CD4-positive, alpha-beta T cell (primary cell): ENCODE data around the gene RBX1. TPM values are rescaled to one million over a fixed set of nuclear protein-coding genes. Genes with fewer than 3 reads are reported as not detected.
A peak's percentile ranks its signal among the peaks of the same experiment; 100 is the strongest.

ENCODE experiments used
- ATAC-seq: fragments of 200-7000 bp; cut with Tn5 transposase; one replicate; pipeline ENCODE4 v1.10.0; 2022; ENCODE audit warnings: mild to moderate bottlenecking; ENCODE audit not compliant: poor library complexity
- CTCF ChIA-PET: fragments of 350-600 bp; sonication (Branson Sonifier 250); formaldehyde crosslinking; loops from one replicate; lab custom pipeline; 2021; ENCODE audit warnings: antibody characterized with exemption, inconsistent platforms; lab: Charles Lee
- POLR2A ChIA-PET: fragments of 350-600 bp; sonication (Branson Sonifier 250); formaldehyde crosslinking; loops from one replicate; lab custom pipeline; 2021; ENCODE audit warnings: antibody characterized with exemption, inconsistent platforms; lab: Charles Lee
- DNase-seq, 14 experiments: peaks; one replicate each; pipeline ENCODE4 v3.0.0-alpha.2; 2013 to 2020; ENCODE audit warnings: mixed read lengths in 2 of 14
- H3K27ac ChIP-seq, 2 donors: one replicate each; pipeline versions ENCODE4 v1.5.1 to v1.7.0; 2013; ENCODE audit warnings: low read length in 2 of 2, low read depth in 1 of 2, mild to moderate bottlenecking in 1 of 2
- H3K27me3 ChIP-seq, 2 experiments: 1 replicate in 1 of 2; 2 replicates in 1 of 2; pipeline versions ENCODE4 v1.6.1 to v1.7.0; 2013; ENCODE audit warnings: low read length in 2 of 2, control low read depth in 1 of 2, mild to moderate bottlenecking in 1 of 2, moderate library complexity in 1 of 2; ENCODE audit not compliant: insufficient read depth in 2 of 2, control insufficient read depth in 1 of 2
- H3K36me3 ChIP-seq: one replicate; pipeline ENCODE4 v1.6.1; 2013; ENCODE audit warnings: low read length, control low read depth; ENCODE audit not compliant: insufficient read depth
- H3K4me1 ChIP-seq: one replicate; pipeline ENCODE4 v1.6.1; 2013; ENCODE audit warnings: low read length, control low read depth; ENCODE audit not compliant: insufficient read depth
- H3K4me3 ChIP-seq: one replicate; pipeline ENCODE4 v1.5.1; 2013; ENCODE audit warnings: mild to moderate bottlenecking, low read length, moderate library complexity
- H3K9me3 ChIP-seq, 2 experiments: 1 replicate in 1 of 2; 2 replicates in 1 of 2; pipeline versions ENCODE4 v1.6.1 to v1.7.0; 2013; ENCODE audit warnings: low read length in 2 of 2, mild to moderate bottlenecking in 2 of 2, control low read depth in 1 of 2, moderate library complexity in 1 of 2; ENCODE audit not compliant: control insufficient read depth in 1 of 2, insufficient read depth in 1 of 2
- H3K27ac Mint-ChIP-seq: one replicate; pipeline ENCODE4 v1.8.0; 2020; ENCODE audit warnings: mixed read lengths
- H3K27me3 Mint-ChIP-seq: one replicate; pipeline ENCODE4 v1.8.0; 2021; ENCODE audit warnings: mixed read lengths
- H3K36me3 Mint-ChIP-seq: one replicate; pipeline ENCODE4 v1.8.0; 2021; ENCODE audit warnings: low read depth, mixed read lengths
- H3K4me1 Mint-ChIP-seq: one replicate; pipeline ENCODE4 v1.8.0; 2021; ENCODE audit warnings: low read depth, mixed read lengths
- H3K4me3 Mint-ChIP-seq: one replicate; pipeline ENCODE4 v1.8.0; 2020; ENCODE audit warnings: mild to moderate bottlenecking, mixed read lengths
- H3K9me3 Mint-ChIP-seq: one replicate; pipeline ENCODE4 v1.8.0; 2020; ENCODE audit warnings: mixed read lengths
- intact Hi-C, 2 experiments: fragments of 100-400 bp; cut with DNase I in 1 of 2; cut with micrococcal nuclease in 1 of 2; formaldehyde crosslinking; loops; one replicate each; pipeline versions ENCODE4 v1.15.1 to v1.9.0; 2023 to 2025; cut with DNase I, micrococcal nuclease
- total RNA-seq, 174 experiments: library from RNA in 2 of 174; stranded (reverse) in 2 of 174; gene quantifications; one replicate each; pipeline ENCODE4 v1.2.3 and lab custom pipeline; 2021 to 2026
- TF ChIP-seq, protein P1 (sequence below): fragments of 200-600 bp; IDR thresholded peaks from one replicate; pipeline ENCODE4 v1.8.0; 2022; ENCODE audit warnings: antibody characterized with exemption, mild to moderate bottlenecking

Gene RBX1
- total RNA-seq, 2 experiments from 2014 or later: 19.8 to 21.6 TPM

- Histone ChIP-seq H3K4me1 (no peaks in the 10 kb centered on the region), H3K27ac (no peak overlapping the region), H3K4me3 (no peak overlapping the region), H3K36me3 (peaks cover 82% of the 10 kb centered on the region), H3K27me3 (no peaks in the 10 kb centered on the region), H3K9me3 (no peaks in the 10 kb centered on the region)
- Mint-ChIP-seq H3K27me3 (no peaks in the 10 kb centered on the region), H3K27ac (no peak overlapping the region), H3K4me1 (peaks cover 4% of the 10 kb centered on the region), H3K36me3 (peaks cover 73% of the 10 kb centered on the region), H3K9me3 (no peaks in the 10 kb centered on the region), H3K4me3 (no peak overlapping the region)
- ATAC-seq (no peak), DNase-seq (no peak)
- TF ChIP-seq, protein P1, sequence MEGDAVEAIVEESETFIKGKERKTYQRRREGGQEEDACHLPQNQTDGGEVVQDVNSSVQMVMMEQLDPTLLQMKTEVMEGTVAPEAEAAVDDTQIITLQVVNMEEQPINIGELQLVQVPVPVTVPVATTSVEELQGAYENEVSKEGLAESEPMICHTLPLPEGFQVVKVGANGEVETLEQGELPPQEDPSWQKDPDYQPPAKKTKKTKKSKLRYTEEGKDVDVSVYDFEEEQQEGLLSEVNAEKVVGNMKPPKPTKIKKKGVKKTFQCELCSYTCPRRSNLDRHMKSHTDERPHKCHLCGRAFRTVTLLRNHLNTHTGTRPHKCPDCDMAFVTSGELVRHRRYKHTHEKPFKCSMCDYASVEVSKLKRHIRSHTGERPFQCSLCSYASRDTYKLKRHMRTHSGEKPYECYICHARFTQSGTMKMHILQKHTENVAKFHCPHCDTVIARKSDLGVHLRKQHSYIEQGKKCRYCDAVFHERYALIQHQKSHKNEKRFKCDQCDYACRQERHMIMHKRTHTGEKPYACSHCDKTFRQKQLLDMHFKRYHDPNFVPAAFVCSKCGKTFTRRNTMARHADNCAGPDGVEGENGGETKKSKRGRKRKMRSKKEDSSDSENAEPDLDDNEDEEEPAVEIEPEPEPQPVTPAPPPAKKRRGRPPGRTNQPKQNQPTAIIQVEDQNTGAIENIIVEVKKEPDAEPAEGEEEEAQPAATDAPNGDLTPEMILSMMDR: no peak
- intact Hi-C loops: no loop called here
- POLR2A ChIA-PET: interaction anchor here (0.7 to 2.2 kb wide), 2 partner anchors 14 to 102 kb away, joined by 3 to 8 read pairs; partner anchors contain the start of gene RBX1
- CTCF ChIA-PET: interaction anchor here (0.8 kb wide), 1 partner anchor 10 kb away, joined by 3 read pairs; no protein-coding TSS in a partner anchor
Observed at GRCh38 chr22:40965936-40966725, 15.0 kb downstream of the RBX1 start.

GRCh38 chr22:40966726-40967085 is 15.5 kb downstream of the RBX1 start:
- POLR2A ChIA-PET: interaction anchor here (0.7 to 2.2 kb wide), 2 partner anchors 15 to 101 kb away, joined by 3 to 8 read pairs; partner anchors contain the start of gene RBX1
- H3K27me3 Mint-ChIP-seq: no peaks in the 10 kb centered on the region
- H3K4me3 ChIP-seq: no peak overlapping the region
- H3K9me3 Mint-ChIP-seq: no peaks in the 10 kb centered on the region
- TF ChIP-seq, protein P1: no peak
- no peaks in the 10 kb centered on the region for H3K4me1 ChIP-seq
- peaks cover 75% of the 10 kb centered on the region for H3K36me3 Mint-ChIP-seq
- H3K27me3 ChIP-seq: no peaks in the 10 kb centered on the region
- H3K4me1 Mint-ChIP-seq: peaks cover 4% of the 10 kb centered on the region
- H3K4me3 Mint-ChIP-seq: no peak overlapping the region
- H3K27ac ChIP-seq: no peak overlapping the region
- intact Hi-C loops: no loop called here
- peaks cover 82% of the 10 kb centered on the region for H3K36me3 ChIP-seq
- CTCF ChIA-PET: interaction anchor here (0.8 kb wide), 1 partner anchor 9 kb away, joined by 3 read pairs; no protein-coding TSS in a partner anchor
- DNase-seq (peak in 1 of 14 experiments; percentile 20), ATAC-seq (no peak)
- no peak overlapping the region for H3K27ac Mint-ChIP-seq
- H3K9me3 ChIP-seq: no peaks in the 10 kb centered on the region

- TF ChIP-seq, protein P1: no peak
- Mint-ChIP-seq H3K4me1 (no peaks in the 10 kb centered on the region), H3K9me3 (no peaks in the 10 kb centered on the region), H3K27me3 (no peaks in the 10 kb centered on the region), H3K4me3 (no peak overlapping the region), H3K27ac (no peak overlapping the region), H3K36me3 (peaks cover 81% of the 10 kb centered on the region)
- no peak overlapping the region for H3K27ac ChIP-seq
- POLR2A ChIA-PET: interaction anchor here (0.7 to 2.2 kb wide), 2 partner anchors 15 to 101 kb away, joined by 3 to 8 read pairs; partner anchors contain the start of gene RBX1
- no peaks in the 10 kb centered on the region for H3K4me1 ChIP-seq
- ATAC-seq: no peak
- peaks cover 83% of the 10 kb centered on the region for H3K36me3 ChIP-seq
- no peak for DNase-seq
- H3K9me3 ChIP-seq: no peaks in the 10 kb centered on the region
- H3K4me3 ChIP-seq: no peak overlapping the region
- no peaks in the 10 kb centered on the region for H3K27me3 ChIP-seq
- CTCF ChIA-PET: interaction anchor here (0.5 to 0.7 kb wide), 2 partner anchors 158 to 334 kb away, joined by 4 read pairs; partner anchors contain the start of gene ZC3H7B
- intact Hi-C loops: no loop called here
Observed at GRCh38 chr22:40967111-40967760, 16.1 kb downstream of the RBX1 start.
